Measurements from ENCODE around the gene CD82.
"Not testable (repeated sequence)": the region's sequence is repeated elsewhere in the genome, so short reads cannot be mapped to it uniquely, and the experiment has no call there.

DNA sequence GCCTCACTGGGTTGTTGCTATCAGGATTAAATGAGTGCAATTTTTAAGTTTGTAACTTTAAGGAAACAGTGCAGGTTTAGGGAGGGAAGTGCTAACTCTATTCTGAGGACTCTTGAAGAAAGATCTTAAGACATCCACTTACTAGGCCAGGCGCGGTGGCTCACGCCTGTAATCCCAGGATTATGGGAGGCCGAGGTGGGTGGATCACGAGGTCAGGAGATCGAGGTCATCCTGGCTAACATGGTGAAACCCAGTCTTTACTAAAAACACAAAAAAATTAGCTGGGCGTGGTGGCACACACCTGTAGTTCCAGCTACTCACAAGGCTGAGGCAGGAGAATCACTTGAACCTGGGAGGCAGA, 5.5 kb upstream of the CD82 start:
- TF ChIP-seq, protein P1, sequence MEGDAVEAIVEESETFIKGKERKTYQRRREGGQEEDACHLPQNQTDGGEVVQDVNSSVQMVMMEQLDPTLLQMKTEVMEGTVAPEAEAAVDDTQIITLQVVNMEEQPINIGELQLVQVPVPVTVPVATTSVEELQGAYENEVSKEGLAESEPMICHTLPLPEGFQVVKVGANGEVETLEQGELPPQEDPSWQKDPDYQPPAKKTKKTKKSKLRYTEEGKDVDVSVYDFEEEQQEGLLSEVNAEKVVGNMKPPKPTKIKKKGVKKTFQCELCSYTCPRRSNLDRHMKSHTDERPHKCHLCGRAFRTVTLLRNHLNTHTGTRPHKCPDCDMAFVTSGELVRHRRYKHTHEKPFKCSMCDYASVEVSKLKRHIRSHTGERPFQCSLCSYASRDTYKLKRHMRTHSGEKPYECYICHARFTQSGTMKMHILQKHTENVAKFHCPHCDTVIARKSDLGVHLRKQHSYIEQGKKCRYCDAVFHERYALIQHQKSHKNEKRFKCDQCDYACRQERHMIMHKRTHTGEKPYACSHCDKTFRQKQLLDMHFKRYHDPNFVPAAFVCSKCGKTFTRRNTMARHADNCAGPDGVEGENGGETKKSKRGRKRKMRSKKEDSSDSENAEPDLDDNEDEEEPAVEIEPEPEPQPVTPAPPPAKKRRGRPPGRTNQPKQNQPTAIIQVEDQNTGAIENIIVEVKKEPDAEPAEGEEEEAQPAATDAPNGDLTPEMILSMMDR (IDR thresholded peaks at IDR 0.05): not testable (repeated sequence)
- TF ChIP-seq POLR2AphosphoS5 (IDR thresholded peaks at IDR 0.05; ENCODE audit: low read depth, low read length): not testable (repeated sequence)
